ENCODE results near the gene SELENOM. TPM values are rescaled to one million over a fixed set of nuclear protein-coding genes. Genes with fewer than 3 reads are reported as not detected.
A peak's percentile ranks its signal among the peaks of the same experiment; 100 is the strongest.
"Not testable (repeated sequence)": the region's sequence is repeated elsewhere in the genome, so short reads cannot be mapped to it uniquely, and the experiment has no call there.

SELENOM gene
- total and polyA plus RNA-seq, 5 experiments from 2014 or later: 74.9 to 142 (median 114) TPM

DNA sequence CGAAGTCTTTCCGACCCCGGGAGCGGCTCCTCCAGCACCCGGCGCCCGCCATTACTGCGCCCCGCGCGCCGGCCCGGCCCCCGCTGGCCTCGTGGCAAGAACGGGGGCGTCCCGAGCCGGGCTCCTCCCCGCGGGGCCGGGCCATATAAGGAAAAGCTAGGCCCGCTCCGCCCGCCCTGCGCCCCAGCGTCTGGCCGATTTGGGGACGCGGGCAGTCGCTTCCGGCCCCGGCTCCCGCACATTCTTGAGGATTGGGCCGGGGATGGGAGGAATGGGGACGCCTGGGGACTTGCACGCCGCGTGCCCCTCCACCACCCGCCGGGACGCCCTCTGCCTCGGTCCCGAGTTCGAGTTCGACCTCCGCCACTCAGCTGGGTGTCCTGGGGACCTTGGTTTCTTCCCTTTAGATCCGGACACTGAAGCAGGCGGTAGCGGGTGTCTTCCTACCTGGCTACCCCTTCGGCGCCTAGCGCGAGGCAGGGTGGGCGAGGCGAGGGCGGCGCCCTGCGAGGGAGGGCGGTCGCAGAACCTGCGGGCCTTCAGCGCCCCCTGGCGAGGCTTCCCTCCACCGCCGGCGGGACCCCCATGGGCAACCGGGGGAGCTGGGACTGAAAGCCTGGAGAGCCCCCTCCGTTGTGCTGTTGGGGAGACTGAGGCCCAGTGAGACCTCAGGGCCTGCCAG, 22.4 kb downstream of the SELENOM start:
- ATAC-seq (peak; percentile 87 to 88), DNase-seq (peak; percentile 76 to 91 (median 84))
- Mint-ChIP-seq H3K36me3 (no peaks in the 10 kb centered on the region), H3K4me3 (peak overlapping the region; percentile 81 to 92 (median 85)), H3K27ac (peak overlapping the region in 9 of 10 donors; percentile 22 to 93 (median 86)), H3K9me3 (no peaks in the 10 kb centered on the region), H3K4me1 (peaks cover 21 to 46% (median 39%) of the 10 kb centered on the region in 4 donors), H3K27me3 (no peaks in the 10 kb centered on the region)
- POLR2A ChIA-PET: interaction anchor here (1.0 to 7.5 kb wide), 15 partner anchors 18 to 493 kb away, joined by 3 to 74 read pairs (median 5); partner anchors contain the start of genes MORC2, PES1, SELENOM and TUG1

DNA sequence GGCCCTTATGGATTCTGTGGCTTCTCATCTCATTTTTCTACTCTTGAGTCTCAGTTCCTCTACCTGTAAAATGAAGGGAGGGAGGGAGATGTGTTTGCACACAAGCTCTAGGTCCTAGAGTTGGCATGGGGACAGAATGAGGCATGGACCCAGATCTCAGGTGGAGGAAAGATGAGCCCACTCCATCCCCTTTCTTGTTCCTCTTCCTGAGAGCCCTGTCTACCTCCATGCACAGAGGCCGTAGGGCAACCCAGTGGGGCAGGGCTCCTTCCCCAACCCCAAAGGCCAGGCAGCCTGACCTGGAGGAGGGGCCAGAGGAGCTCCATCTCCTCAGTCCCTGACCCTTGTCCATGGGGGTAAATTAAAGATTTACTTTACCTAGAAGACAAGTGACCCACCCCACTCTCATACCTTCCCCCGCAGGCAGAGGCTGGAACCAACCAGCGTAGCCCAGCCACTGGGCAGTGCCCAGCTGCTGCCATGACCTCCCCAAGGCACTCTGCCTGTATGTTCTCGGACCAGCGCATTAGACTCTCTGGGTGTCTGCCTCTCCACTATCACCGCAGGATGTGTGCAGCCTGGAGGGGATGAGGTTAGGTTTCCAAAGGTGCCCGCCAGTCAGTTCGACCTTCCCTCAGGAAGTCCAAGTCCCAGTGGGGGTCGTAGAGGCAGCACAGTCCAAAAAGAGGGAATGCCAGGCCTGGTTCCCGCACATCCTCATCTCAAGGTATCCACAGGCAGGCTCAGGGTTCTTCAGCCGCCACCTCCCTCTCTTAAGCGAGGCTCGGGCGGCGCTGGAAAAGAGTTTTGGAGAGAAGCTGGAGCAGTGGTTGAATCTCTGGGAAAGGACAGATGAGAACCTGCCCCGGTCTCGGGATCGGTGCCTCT, 23.2 kb downstream of the SELENOM start:
- H3K4me3 Mint-ChIP-seq: peak overlapping the region; percentile 81 to 92 (median 85)
- DNase-seq (no peak), ATAC-seq (peak; percentile 1 to 3)
- H3K27me3 Mint-ChIP-seq: no peaks in the 10 kb centered on the region
- peak overlapping the region; percentile 19 to 93 (median 85) for H3K27ac Mint-ChIP-seq
- POLR2A ChIA-PET: interaction anchor here (0.5 to 7.5 kb wide), 19 partner anchors 18 to 1499 kb away, joined by 3 to 74 read pairs (median 6); partner anchors contain the start of genes MORC2, PES1, RNF185 and SELENOM
- H3K9me3 Mint-ChIP-seq: no peaks in the 10 kb centered on the region
- peaks cover 21 to 46% (median 39%) of the 10 kb centered on the region in 4 donors for H3K4me1 Mint-ChIP-seq
- H3K36me3 Mint-ChIP-seq: no peaks in the 10 kb centered on the region

DNA sequence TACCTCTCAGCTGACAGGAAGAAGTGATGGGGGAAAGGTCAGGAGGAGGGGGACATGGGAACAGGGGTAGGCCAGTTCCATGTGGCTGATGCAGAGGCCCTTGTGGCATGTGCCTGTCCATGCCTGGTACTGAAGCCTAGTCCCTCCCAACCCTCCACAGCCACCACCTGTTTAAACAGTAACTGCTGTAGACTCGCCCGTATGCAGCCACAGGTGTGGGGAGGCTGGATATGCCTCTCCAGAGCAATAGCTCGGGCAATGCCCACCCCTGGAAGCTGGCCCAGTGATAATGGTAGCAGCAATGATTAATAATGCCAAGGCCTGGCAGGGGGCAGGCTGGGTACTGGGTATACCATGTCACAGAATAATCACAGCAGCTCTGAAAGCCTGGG, 24.0 kb downstream of the SELENOM start:
- peak overlapping the region; percentile 81 to 92 (median 86) for H3K4me3 Mint-ChIP-seq
- H3K9me3 Mint-ChIP-seq: no peaks in the 10 kb centered on the region
- DNase-seq (no peak), ATAC-seq (no peak)
- no peaks in the 10 kb centered on the region for H3K27me3 Mint-ChIP-seq
- H3K4me1 Mint-ChIP-seq: peaks cover 19 to 46% (median 38%) of the 10 kb centered on the region in 4 donors
- peak overlapping the region in 1 of 10 donors; percentile 40 for H3K27ac Mint-ChIP-seq
- POLR2A ChIA-PET: interaction anchor here (0.7 to 7.5 kb wide), 8 partner anchors 24 to 162 kb away, joined by 3 to 74 read pairs (median 10); partner anchors contain the start of genes MORC2, RNF185, SELENOM and TUG1
- no peaks in the 10 kb centered on the region for H3K36me3 Mint-ChIP-seq

DNA sequence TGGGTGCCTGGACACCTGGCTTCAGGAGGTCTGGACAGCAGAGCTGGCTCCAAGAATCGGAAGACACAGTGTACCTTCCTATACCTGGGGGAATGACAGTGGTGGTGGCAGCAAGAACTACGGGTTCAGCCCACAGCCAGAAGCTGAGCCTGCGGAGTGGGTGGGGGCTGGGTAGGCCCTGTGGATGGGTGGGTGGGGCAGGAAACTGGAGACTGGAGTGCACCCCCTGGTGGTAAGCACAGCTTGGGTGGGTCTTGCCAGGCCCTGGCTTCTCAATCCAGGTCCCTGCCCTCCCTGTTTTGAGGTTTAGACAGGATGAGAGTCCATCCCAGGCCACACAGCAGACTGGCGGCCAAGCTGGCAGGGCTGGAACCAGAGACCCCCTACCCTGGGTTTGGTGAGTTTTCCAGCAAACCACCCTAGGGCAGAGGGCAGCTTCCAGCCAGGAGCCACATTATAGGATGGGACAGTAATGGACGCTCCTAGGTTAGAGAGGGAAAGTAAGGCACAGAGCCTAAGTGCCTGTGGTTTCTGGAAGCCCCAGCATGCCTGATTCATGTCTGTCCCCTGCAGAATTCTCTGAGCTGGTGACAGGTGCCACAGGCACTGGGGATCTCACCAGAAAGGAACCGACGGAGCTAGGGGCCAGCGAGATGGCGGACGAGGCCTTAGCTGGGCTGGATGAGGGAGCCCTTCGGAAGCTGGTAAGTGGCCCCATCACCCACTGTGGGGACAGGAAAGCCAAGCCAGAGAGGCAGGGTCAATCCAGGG, 24.6 kb downstream of the SELENOM start:
- peak overlapping the region; percentile 43 to 95 (median 90) for H3K4me3 Mint-ChIP-seq
- peak overlapping the region in 4 of 10 donors; percentile 19 to 73 (median 50) for H3K27ac Mint-ChIP-seq
- no peaks in the 10 kb centered on the region for H3K9me3 Mint-ChIP-seq
- POLR2A ChIA-PET: interaction anchor here (0.6 to 7.5 kb wide), 7 partner anchors 25 to 644 kb away, joined by 3 to 74 read pairs (median 10); partner anchors contain the start of genes MORC2, SELENOM and TUG1
- DNase-seq (peak in 9 of 10 donors; percentile 29 to 80 (median 55)), ATAC-seq (no peak)
- no peaks in the 10 kb centered on the region for H3K27me3 Mint-ChIP-seq
- H3K36me3 Mint-ChIP-seq: no peaks in the 10 kb centered on the region
- peaks cover 19 to 46% (median 38%) of the 10 kb centered on the region in 4 donors for H3K4me1 Mint-ChIP-seq

DNA sequence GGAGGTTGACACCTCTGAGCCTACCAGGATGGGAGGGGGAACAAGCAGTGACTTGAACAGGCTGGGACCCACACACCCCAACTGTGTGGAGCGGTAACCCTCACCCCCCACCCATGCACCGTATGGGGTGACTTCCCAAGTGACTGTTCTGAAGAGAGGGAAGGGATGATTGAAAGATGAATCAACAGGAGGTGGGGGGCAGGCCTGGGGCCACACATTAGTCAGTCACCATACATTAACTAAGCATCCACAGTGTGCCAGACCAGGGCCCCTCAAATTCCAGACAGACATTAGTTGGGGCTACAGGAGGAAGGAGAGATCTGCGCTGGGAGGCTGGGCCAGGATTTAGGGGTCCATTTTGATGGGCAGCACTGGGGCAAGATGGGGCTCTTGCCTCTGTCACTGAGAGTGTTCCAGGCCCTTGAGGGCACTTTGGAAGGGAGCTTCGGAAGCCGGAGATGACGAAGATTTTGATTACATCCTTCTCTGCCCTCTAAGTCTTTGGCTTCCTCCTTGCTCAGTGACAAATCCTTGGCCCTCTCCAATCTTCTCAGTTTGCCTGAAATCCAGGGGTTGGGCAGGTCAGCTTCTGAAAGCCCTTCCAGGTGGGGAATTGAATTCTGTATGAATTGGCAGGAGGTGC, 25.3 kb downstream of the SELENOM start:
- ATAC-seq (no peak), DNase-seq (peak in 1 of 10 donors; percentile 28)
- Mint-ChIP-seq H3K36me3 (no peaks in the 10 kb centered on the region), H3K27ac (peak overlapping the region in 4 of 10 donors; percentile 40 to 85 (median 63)), H3K27me3 (no peaks in the 10 kb centered on the region), H3K4me3 (peak overlapping the region; percentile 85 to 95 (median 90)), H3K9me3 (no peaks in the 10 kb centered on the region), H3K4me1 (peaks cover 19 to 46% (median 38%) of the 10 kb centered on the region in 4 donors)
- POLR2A ChIA-PET: interaction anchor here (1.0 to 7.5 kb wide), 6 partner anchors 25 to 210 kb away, joined by 3 to 74 read pairs (median 12); partner anchors contain the start of genes MORC2, PIK3IP1, SELENOM and TUG1

DNA sequence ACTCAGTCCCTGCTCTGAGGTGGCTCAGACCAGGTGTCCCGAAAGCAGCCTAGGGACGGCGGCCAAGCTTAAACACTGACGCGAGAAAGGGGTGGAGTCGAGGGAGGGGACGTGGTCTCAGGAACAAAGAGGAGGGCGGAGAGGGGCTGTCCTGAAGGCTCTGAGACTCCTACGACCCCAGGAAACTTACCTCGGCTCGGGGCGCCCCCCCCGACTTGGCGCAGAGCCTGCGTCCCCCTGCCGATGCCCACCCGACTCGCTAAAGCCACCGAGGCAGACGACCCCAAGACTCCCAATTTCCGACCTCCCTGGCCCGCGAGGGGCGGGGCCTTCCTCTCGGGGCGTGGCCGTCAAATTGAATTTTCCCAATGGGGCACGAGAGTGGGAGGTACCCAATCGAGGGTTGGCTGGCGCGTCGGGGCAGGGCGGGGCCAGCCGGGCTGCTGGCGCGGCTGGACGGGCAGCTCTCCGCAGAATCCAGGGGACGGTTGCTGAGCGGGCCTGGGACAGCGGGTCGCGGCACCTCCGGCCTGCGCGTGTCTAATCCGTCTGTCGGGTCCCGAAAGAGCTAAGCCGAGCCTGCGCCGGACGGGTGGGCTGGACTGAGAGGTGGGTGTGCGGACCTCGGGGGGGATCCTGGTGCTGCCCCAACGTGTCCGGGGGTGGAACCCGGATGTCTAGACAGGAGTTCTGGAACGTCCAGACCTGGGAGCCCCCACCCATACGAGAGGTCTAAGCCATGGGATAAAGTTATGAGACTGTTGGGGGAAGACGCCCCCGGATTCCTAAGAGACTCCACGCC, 26.3 kb downstream of the SELENOM start, which contains the start of gene SMTN:
Gene SMTN (plus strand): TSS at position 471 of the 802 bp plus-strand sequence. CDS start 1,941 bp downstream, outside the sequence.
- H3K9me3 Mint-ChIP-seq: no peaks in the 10 kb centered on the region
- H3K27ac Mint-ChIP-seq: peak within 1 kb of the TSS; percentile 21 to 92 (median 82)
- H3K36me3 Mint-ChIP-seq: no peaks in the 10 kb centered on the region
- DNase-seq (peak; percentile 79 to 91 (median 88)), ATAC-seq (peak; percentile 70 to 72)
- peak within 1 kb of the TSS; percentile 85 to 95 (median 90) for H3K4me3 Mint-ChIP-seq
- POLR2A ChIA-PET: interaction anchor here (0.8 to 7.5 kb wide), 5 partner anchors 26 to 211 kb away, joined by 3 to 74 read pairs (median 10); partner anchors contain the start of genes MORC2, PIK3IP1, SELENOM and TUG1
- H3K4me1 Mint-ChIP-seq: peaks cover 19 to 46% (median 38%) of the 10 kb centered on the region in 4 donors
- H3K27me3 Mint-ChIP-seq: no peaks in the 10 kb centered on the region

DNA sequence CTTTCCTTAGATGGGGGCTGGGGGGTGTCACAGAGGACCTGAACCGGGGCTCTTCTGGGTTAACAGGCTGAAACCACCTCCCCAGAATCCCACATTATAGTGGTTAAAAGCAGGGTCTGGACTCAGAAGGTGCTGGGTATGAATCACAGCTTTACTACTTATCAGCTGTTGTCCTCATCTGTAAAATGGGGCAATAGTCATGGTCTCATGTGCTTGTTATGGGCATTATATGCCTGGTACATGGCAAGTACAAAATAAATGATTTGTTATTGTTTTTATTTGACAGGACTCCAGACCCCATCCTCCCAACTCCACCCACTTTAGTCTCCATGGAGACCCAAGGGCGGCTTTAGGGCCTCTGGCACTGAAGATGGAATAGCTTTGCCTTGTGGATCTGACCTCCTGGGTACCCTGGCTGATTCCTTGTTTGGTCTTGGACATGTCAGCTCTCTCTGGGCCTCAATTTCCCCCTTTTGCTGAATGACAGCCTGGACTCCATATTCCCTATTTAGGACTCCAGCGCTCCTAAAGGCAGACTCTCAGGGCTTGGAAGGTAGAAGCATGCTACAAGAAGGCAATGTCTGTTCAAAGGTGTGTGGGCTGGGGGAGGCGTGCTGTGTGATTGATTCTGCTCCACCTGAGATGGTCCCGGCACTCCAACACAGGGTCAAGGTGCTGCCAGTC, 27.1 kb downstream of the SELENOM start:
- H3K27ac Mint-ChIP-seq: peak overlapping the region in 8 of 10 donors; percentile 21 to 92 (median 84)
- peaks cover 18 to 43% (median 38%) of the 10 kb centered on the region in 4 donors for H3K4me1 Mint-ChIP-seq
- peak overlapping the region; percentile 85 to 95 (median 90) for H3K4me3 Mint-ChIP-seq
- no peaks in the 10 kb centered on the region for H3K27me3 Mint-ChIP-seq
- no peaks in the 10 kb centered on the region for H3K9me3 Mint-ChIP-seq
- ATAC-seq (no peak), DNase-seq (no peak)
- no peaks in the 10 kb centered on the region for H3K36me3 Mint-ChIP-seq
- POLR2A ChIA-PET: interaction anchor here (0.9 to 7.5 kb wide), 2 partner anchors 110 to 158 kb away, joined by 3 to 74 read pairs; partner anchors contain the start of genes MORC2 and TUG1

DNA sequence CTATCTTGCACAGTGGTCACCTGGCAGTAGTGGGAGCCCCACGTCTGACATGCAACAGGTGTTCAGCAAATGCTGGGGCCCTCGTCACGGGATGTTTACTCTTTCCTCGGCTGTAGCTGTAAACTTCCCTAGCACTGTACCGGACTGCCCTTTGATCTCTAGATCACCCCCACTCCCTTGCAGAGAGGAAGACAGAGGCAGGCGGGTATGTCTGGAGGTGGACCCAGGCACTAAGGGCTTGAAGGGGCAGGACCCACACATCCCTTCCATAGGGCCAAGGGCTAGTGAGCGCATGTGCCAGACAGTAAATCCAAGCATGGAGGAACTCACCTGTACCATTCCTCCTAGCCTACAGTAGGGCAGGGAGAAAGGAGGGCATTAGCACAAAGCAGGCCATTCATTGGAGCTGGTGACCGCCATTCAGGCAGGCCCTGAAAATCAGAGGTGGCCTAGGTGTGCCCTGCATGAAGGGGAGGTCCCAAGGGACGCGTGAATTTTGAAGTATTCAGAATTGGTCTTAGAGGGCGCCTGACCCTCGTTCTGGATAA, 28.2 kb downstream of the SELENOM start:
- ATAC-seq: no peak
- peaks cover 16 to 37% (median 34%) of the 10 kb centered on the region in 4 donors for H3K4me1 Mint-ChIP-seq
- peak overlapping the region in 1 of 10 donors; percentile 10 for H3K4me3 Mint-ChIP-seq
- POLR2A ChIA-PET: interaction anchor here (0.8 to 7.5 kb wide), 2 partner anchors 109 to 138 kb away, joined by 3 to 74 read pairs; partner anchors contain the start of genes MORC2 and TUG1
- no peaks in the 10 kb centered on the region for H3K27me3 Mint-ChIP-seq
- H3K9me3 Mint-ChIP-seq: no peaks in the 10 kb centered on the region
- H3K36me3 Mint-ChIP-seq: no peaks in the 10 kb centered on the region
- H3K27ac Mint-ChIP-seq: no peak overlapping the region
- no peak for DNase-seq

DNA sequence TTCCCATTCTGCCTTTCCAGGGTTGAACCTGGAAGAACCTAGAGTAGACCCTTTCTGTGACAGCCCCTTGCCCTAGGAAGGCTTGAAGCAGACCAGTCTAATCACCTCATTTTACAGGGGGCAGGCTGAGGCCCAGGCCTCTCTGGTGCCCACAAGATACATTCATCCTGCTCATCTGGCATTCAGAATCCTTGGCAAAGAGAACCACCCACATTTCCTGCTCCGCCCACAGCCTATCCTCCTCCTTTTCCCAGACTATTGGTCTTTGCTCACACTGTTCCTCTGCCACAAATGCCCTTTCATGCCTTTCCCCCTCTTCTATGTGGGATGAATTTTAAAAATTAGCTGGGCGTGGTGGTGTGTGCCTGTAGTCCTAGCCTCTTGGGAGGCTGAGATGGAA, 29.0 kb downstream of the SELENOM start:
- not testable (repeated sequence) for H3K36me3 Mint-ChIP-seq, H3K9me3 Mint-ChIP-seq, H3K27me3 Mint-ChIP-seq, H3K27ac Mint-ChIP-seq, ATAC-seq, H3K4me3 Mint-ChIP-seq, DNase-seq
- POLR2A ChIA-PET: interaction anchor here (7.5 kb wide), 1 partner anchor 109 kb away, joined by 74 read pairs; the partner anchor contains the start of genes MORC2 and TUG1
- peaks cover 13 to 29% (median 27%) of the 10 kb centered on the region in 4 donors for H3K4me1 Mint-ChIP-seq

DNA sequence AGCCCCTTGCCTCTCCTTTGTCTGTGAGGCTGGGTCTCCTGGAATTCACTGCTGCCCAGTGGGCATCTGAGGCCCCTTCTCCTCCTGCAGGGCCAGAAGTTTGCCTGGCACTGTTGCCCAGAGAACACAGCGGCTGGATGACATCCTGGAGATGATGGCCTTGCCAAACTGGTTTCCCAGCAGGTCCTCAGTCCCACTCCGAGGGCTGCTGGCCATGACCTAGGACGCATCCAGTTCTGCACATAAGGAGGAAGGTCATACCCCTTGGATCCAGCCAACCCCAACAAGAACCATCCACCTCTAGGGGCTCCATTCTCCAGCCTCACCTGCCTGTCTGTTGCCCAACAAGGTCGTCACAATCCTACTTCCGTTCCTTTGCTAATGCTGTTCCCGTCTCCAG, 29.7 kb downstream of the SELENOM start:
- no peak for ATAC-seq
- Mint-ChIP-seq H3K4me3 (no peak overlapping the region), H3K9me3 (no peaks in the 10 kb centered on the region), H3K27me3 (no peaks in the 10 kb centered on the region), H3K27ac (peak overlapping the region in 3 of 10 donors; percentile 27 to 57 (median 29)), H3K4me1 (peaks cover 11 to 23% (median 20%) of the 10 kb centered on the region in 4 donors), H3K36me3 (no peaks in the 10 kb centered on the region)
- POLR2A ChIA-PET: no interaction called here
- DNase-seq: no peak
